ENCODE data around the gene BARX2.

The BARX2 gene

GRCh38 chr11:129453293-129453721 is 77.7 kb downstream of the BARX2 start:
- TF ChIP-seq EP300 (IDR thresholded peaks at IDR 0.05; ENCODE audit: borderline replicate concordance) (no peak), RAD21 (IDR thresholded peaks at IDR 0.05; ENCODE audit: low read depth) (no peak)

GRCh38 chr11:129455101-129455500 is 79.5 kb downstream of the BARX2 start:
- no peak for TF ChIP-seq CREB1 (IDR thresholded peaks at IDR 0.05; ENCODE audit: low read depth)

- TF ChIP-seq EGR1 (IDR thresholded peaks at IDR 0.05) (no peak), TAF1 (IDR thresholded peaks at IDR 0.05; ENCODE audit: low read depth) (no peak), CREB1 (IDR thresholded peaks at IDR 0.05; ENCODE audit: low read depth) (no peak), RAD21 (IDR thresholded peaks at IDR 0.05; ENCODE audit: low read depth) (no peak), USF1 (IDR thresholded peaks at IDR 0.05) (no peak), CEBPB (IDR thresholded peaks at IDR 0.05) (peak; percentile 60), EP300 (IDR thresholded peaks at IDR 0.05; ENCODE audit: borderline replicate concordance) (no peak), NFIC (IDR thresholded peaks at IDR 0.05) (no peak), FOXM1 (IDR thresholded peaks at IDR 0.05; ENCODE audit: borderline replicate concordance, low read depth) (no peak)
Observed at GRCh38 chr11:129455756-129456655, 80.4 kb downstream of the BARX2 start.

GRCh38 chr11:129457321-129457720 is 81.7 kb downstream of the BARX2 start:
- TF ChIP-seq MAX (IDR thresholded peaks at IDR 0.05) (no peak), NFIC (IDR thresholded peaks at IDR 0.05) (no peak), EP300 (IDR thresholded peaks at IDR 0.05; ENCODE audit: borderline replicate concordance) (no peak), TAF1 (IDR thresholded peaks at IDR 0.05; ENCODE audit: low read depth) (no peak), TEAD4 (IDR thresholded peaks at IDR 0.05) (no peak), EGR1 (IDR thresholded peaks at IDR 0.05) (no peak), CEBPB (IDR thresholded peaks at IDR 0.05) (no peak), YY1 (IDR thresholded peaks at IDR 0.05; ENCODE audit: low read depth) (no peak), ZBTB7A (IDR thresholded peaks at IDR 0.05; ENCODE audit: low read depth) (no peak), RAD21 (IDR thresholded peaks at IDR 0.05; ENCODE audit: low read depth) (no peak), REST (IDR thresholded peaks at IDR 0.05; ENCODE audit: low read depth) (no peak), TCF12 (IDR thresholded peaks at IDR 0.05; ENCODE audit: low read depth) (no peak), FOXM1 (IDR thresholded peaks at IDR 0.05; ENCODE audit: borderline replicate concordance, low read depth) (no peak), CREB1 (IDR thresholded peaks at IDR 0.05; ENCODE audit: low read depth) (no peak), USF1 (IDR thresholded peaks at IDR 0.05) (no peak)

GRCh38 chr11:129458278-129458677 is 82.6 kb downstream of the BARX2 start:
- TF ChIP-seq NFIC (IDR thresholded peaks at IDR 0.05) (no peak), MAX (IDR thresholded peaks at IDR 0.05) (no peak), CEBPB (IDR thresholded peaks at IDR 0.05) (no peak), USF1 (IDR thresholded peaks at IDR 0.05) (no peak), CREB1 (IDR thresholded peaks at IDR 0.05; ENCODE audit: low read depth) (no peak)

- TF ChIP-seq CREB1 (IDR thresholded peaks at IDR 0.05; ENCODE audit: low read depth) (no peak), CEBPB (IDR thresholded peaks at IDR 0.05) (no peak), TEAD4 (IDR thresholded peaks at IDR 0.05) (no peak), REST (IDR thresholded peaks at IDR 0.05; ENCODE audit: low read depth) (no peak), EP300 (IDR thresholded peaks at IDR 0.05; ENCODE audit: borderline replicate concordance) (no peak), RAD21 (IDR thresholded peaks at IDR 0.05; ENCODE audit: low read depth) (no peak), FOXM1 (IDR thresholded peaks at IDR 0.05; ENCODE audit: borderline replicate concordance, low read depth) (no peak), TAF1 (IDR thresholded peaks at IDR 0.05; ENCODE audit: low read depth) (no peak), ZBTB7A (IDR thresholded peaks at IDR 0.05; ENCODE audit: low read depth) (no peak), USF1 (IDR thresholded peaks at IDR 0.05) (no peak), TCF12 (IDR thresholded peaks at IDR 0.05; ENCODE audit: low read depth) (no peak), YY1 (IDR thresholded peaks at IDR 0.05; ENCODE audit: low read depth) (no peak), EGR1 (IDR thresholded peaks at IDR 0.05) (no peak), NFIC (IDR thresholded peaks at IDR 0.05) (no peak), MAX (IDR thresholded peaks at IDR 0.05) (no peak)
Observed at GRCh38 chr11:129458756-129459535, 83.3 kb downstream of the BARX2 start.

Data from Ishikawa (cell line).